Gastroesophageal sphincter (tissue), 4 donors: ENCODE data around the gene ADAMTSL3. TPM values are rescaled to one million over a fixed set of nuclear protein-coding genes. Genes with fewer than 3 reads are reported as not detected.

Source experiments
- ATAC-seq: fragments of 150-250 bp; one replicate; pipeline ENCODE4 v1.9.1; 2016; ENCODE audit warnings: mild to moderate bottlenecking, moderate library complexity
- H3K27ac ChIP-seq, 4 donors: fragments of 200-600 bp; sonication (generic) in 3 of 4; 1 replicate in 3 of 4; 2 replicates in 1 of 4; pipeline ENCODE4 v1.5.1; 2016 to 2019
- H3K27me3 ChIP-seq: fragments of 200-600 bp; sonication (generic); one replicate; pipeline ENCODE4 v1.5.1; 2019
- H3K36me3 ChIP-seq, 2 donors: fragments of 200-600 bp; sonication (generic); one replicate each; pipeline ENCODE4 v1.5.1; 2019; ENCODE audit warnings: control low read depth in 1 of 2
- H3K4me1 ChIP-seq, 3 donors: fragments of 200-600 bp; sonication (generic); 1 replicate in 2 of 3; 2 replicates in 1 of 3; pipeline ENCODE4 v1.5.1; 2016 to 2019; ENCODE audit warnings: control low read depth in 2 of 3
- H3K4me3 ChIP-seq, 2 donors: fragments of 200-600 bp; sonication (generic); one replicate each; pipeline ENCODE4 v1.5.1; 2019; ENCODE audit warnings: mild to moderate bottlenecking in 1 of 2, moderate library complexity in 1 of 2
- H3K9me3 ChIP-seq, 3 donors: fragments of 200-600 bp; sonication (generic); one replicate each; pipeline ENCODE4 v1.5.1; 2017 to 2019; ENCODE audit warnings: control low read depth in 2 of 3
- CTCF ChIP-seq, 4 experiments: fragments of 200-600 bp in 2 of 4; fragments of 450-650 bp in 2 of 4; sonication (generic) in 1 of 4; IDR thresholded peaks; one replicate each; pipeline ENCODE4 v1.5.1; 2017 to 2019; ENCODE audit warnings: antibody characterized with exemption in 4 of 4, mild to moderate bottlenecking in 2 of 4, moderate library complexity in 2 of 4
- EP300 ChIP-seq: sonication (generic); formaldehyde crosslinking; IDR thresholded peaks from one replicate; pipeline ENCODE4 v1.6.1; 2017; ENCODE audit warnings: antibody characterized with exemption, mild to moderate bottlenecking
- POLR2A ChIP-seq, 2 donors: fragments of 450-650 bp; IDR thresholded peaks; one replicate each; pipeline ENCODE4 v1.6.1; 2017; ENCODE audit warnings: antibody characterized with exemption in 2 of 2, mild to moderate bottlenecking in 2 of 2, moderate library complexity in 1 of 2
- POLR2AphosphoS5 ChIP-seq: sonication (generic); formaldehyde crosslinking; IDR thresholded peaks from one replicate; pipeline ENCODE4 v1.6.1; 2017; ENCODE audit warnings: antibody characterized with exemption
- WGBS, 2 donors: methylation state at CpG; one replicate each; pipeline ENCODE4 v1.1.5; 2018; ENCODE audit warnings: low coverage in 1 of 2; 5-methylcytosine and 5-hydroxymethylcytosine counted together
- total RNA-seq, 4 donors: library from RNA; depleted of rRNA; stranded (reverse); fragments of >200 nt; gene quantifications; one replicate each; pipeline ENCODE4 v1.1.0, GENCODE V29; 2016

ADAMTSL3 gene
- total RNA-seq, 4 donors from 2014 or later: 19.4 to 35.9 (median 24.1) TPM

- Histone ChIP-seq H3K36me3 (no peaks in the 10 kb centered on the region), H3K27me3 (peaks cover 28% of the 10 kb centered on the region), H3K27ac (peak overlapping the region in 3 of 4 donors; percentile 81 to 86 (median 83)), H3K4me3 (peak overlapping the region in 1 of 2 donors; percentile 66), H3K4me1 (peaks cover 0 to 71% (median 2%) of the 10 kb centered on the region in 3 donors), H3K9me3 (no peaks in the 10 kb centered on the region)
- no peak for ATAC-seq
- WGBS, 2 donors: 71 to 75% methylated on average over 5 of the region's 5 CpGs
- TF ChIP-seq EP300 (no peak), CTCF (IDR thresholded peaks at IDR 0.05) (no peak), POLR2AphosphoS5 (no peak), POLR2A (IDR thresholded peaks at IDR 0.05) (no peak)
Observed at GRCh38 chr15:83656192-83656591, 2.3 kb downstream of the ADAMTSL3 start.

GRCh38 chr15:83656943-83657528 is 3.1 kb downstream of the ADAMTSL3 start:
- Histone ChIP-seq H3K9me3 (no peaks in the 10 kb centered on the region), H3K27ac (peak overlapping the region in 3 of 4 donors; percentile 81 to 86 (median 83)), H3K4me1 (peaks cover 0 to 71% (median 2%) of the 10 kb centered on the region in 3 donors), H3K27me3 (peaks cover 28% of the 10 kb centered on the region), H3K4me3 (peak overlapping the region in 1 of 2 donors; percentile 66), H3K36me3 (no peaks in the 10 kb centered on the region)
- no peak for ATAC-seq
- TF ChIP-seq POLR2AphosphoS5 (no peak), EP300 (no peak), POLR2A (IDR thresholded peaks at IDR 0.05) (no peak), CTCF (IDR thresholded peaks at IDR 0.05) (no peak)
- WGBS, 2 donors: 67 to 82% methylated on average over 9 of the region's 10 CpGs

- Histone ChIP-seq H3K4me3 (no peak overlapping the region), H3K36me3 (no peaks in the 10 kb centered on the region), H3K4me1 (peaks cover 0 to 71% (median 2%) of the 10 kb centered on the region in 3 donors), H3K27ac (peak overlapping the region in 3 of 4 donors; percentile 81 to 86 (median 83)), H3K9me3 (no peaks in the 10 kb centered on the region), H3K27me3 (peaks cover 28% of the 10 kb centered on the region)
- ATAC-seq: no peak
- TF ChIP-seq POLR2A (IDR thresholded peaks at IDR 0.05): no peak
- peak in 3 of 4 experiments; percentile 11 to 34 (median 27) for TF ChIP-seq CTCF (IDR thresholded peaks at IDR 0.05)
- 80 to 100% methylated on average over 1 to 3 of the region's 4 CpGs for WGBS, 2 donors
Observed at GRCh38 chr15:83657549-83657948, 3.6 kb downstream of the ADAMTSL3 start.

GRCh38 chr15:83658430-83659416 is 4.8 kb downstream of the ADAMTSL3 start:
- H3K4me3 ChIP-seq: no peak overlapping the region
- H3K27ac ChIP-seq: peak overlapping the region; percentile 19 to 86 (median 82)
- TF ChIP-seq CTCF (IDR thresholded peaks at IDR 0.05) (no peak), POLR2A (IDR thresholded peaks at IDR 0.05) (no peak), POLR2AphosphoS5 (no peak), EP300 (no peak)
- 27 to 52% methylated on average over 7 to 9 of the region's 10 CpGs for WGBS, 2 donors
- peaks cover 0 to 64% (median 0%) of the 10 kb centered on the region in 3 donors for H3K4me1 ChIP-seq
- H3K9me3 ChIP-seq: no peaks in the 10 kb centered on the region
- peaks cover 19% of the 10 kb centered on the region for H3K27me3 ChIP-seq
- peak; percentile 77 for ATAC-seq
- no peaks in the 10 kb centered on the region for H3K36me3 ChIP-seq
